ENCODE measurements around the gene MCUR1.

DNA sequence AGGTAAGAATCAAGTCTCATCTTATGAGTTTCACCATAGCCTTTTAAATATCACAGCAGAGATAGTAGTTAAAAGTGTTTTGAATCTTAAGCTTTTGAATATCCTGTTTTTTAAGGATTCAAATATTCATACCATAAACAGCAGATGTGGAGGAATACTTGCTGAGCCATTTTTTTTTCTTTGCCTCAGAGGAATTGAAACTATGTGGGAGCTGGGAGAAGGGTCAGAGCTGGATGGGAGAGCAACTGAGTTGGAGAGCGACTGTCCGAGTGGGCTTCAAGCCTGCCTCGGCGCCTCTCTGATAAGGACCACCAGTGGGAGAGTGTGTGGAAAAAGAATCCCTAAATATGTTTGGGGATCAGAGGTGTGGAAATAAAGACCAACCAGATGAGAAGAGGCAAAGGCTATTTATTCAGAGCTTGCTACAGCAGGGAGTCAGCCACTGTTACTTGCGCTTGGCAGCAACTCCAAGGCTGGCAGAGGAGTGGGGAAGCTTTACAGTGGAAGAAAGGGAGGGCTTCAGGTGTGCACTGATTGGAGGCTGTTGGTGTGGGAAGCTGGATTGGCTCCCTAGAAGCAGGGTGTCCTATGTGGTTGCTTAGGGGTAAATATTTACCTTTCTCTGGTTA, 34.3 kb upstream of the MCUR1 start:
- TF ChIP-seq, protein P1, sequence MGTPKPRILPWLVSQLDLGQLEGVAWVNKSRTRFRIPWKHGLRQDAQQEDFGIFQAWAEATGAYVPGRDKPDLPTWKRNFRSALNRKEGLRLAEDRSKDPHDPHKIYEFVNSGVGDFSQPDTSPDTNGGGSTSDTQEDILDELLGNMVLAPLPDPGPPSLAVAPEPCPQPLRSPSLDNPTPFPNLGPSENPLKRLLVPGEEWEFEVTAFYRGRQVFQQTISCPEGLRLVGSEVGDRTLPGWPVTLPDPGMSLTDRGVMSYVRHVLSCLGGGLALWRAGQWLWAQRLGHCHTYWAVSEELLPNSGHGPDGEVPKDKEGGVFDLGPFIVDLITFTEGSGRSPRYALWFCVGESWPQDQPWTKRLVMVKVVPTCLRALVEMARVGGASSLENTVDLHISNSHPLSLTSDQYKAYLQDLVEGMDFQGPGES (IDR thresholded peaks at IDR 0.05): no peak
- TF ChIP-seq, protein P2, sequence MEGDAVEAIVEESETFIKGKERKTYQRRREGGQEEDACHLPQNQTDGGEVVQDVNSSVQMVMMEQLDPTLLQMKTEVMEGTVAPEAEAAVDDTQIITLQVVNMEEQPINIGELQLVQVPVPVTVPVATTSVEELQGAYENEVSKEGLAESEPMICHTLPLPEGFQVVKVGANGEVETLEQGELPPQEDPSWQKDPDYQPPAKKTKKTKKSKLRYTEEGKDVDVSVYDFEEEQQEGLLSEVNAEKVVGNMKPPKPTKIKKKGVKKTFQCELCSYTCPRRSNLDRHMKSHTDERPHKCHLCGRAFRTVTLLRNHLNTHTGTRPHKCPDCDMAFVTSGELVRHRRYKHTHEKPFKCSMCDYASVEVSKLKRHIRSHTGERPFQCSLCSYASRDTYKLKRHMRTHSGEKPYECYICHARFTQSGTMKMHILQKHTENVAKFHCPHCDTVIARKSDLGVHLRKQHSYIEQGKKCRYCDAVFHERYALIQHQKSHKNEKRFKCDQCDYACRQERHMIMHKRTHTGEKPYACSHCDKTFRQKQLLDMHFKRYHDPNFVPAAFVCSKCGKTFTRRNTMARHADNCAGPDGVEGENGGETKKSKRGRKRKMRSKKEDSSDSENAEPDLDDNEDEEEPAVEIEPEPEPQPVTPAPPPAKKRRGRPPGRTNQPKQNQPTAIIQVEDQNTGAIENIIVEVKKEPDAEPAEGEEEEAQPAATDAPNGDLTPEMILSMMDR (IDR thresholded peaks at IDR 0.05 in 2 of 3, conservative IDR thresholded peaks at IDR 0.05 in 1 of 3; ENCODE audit: control insufficient read depth in 2 of 3, extremely low read depth in 1 of 3, insufficient read depth in 1 of 3, low read depth in 3 of 3, low read length in 3 of 3): no peak
- no peak for TF ChIP-seq IRF4 (IDR thresholded peaks at IDR 0.05; ENCODE audit: low read depth, low read length)
- no peak for TF ChIP-seq POLR2AphosphoS5 (IDR thresholded peaks at IDR 0.05; ENCODE audit: low read length)
- no peak for TF ChIP-seq DPF2 (IDR thresholded peaks at IDR 0.05)
- no peak for TF ChIP-seq JUND (IDR thresholded peaks at IDR 0.05; ENCODE audit: low read depth, low read length)
- TF ChIP-seq, protein P3, sequence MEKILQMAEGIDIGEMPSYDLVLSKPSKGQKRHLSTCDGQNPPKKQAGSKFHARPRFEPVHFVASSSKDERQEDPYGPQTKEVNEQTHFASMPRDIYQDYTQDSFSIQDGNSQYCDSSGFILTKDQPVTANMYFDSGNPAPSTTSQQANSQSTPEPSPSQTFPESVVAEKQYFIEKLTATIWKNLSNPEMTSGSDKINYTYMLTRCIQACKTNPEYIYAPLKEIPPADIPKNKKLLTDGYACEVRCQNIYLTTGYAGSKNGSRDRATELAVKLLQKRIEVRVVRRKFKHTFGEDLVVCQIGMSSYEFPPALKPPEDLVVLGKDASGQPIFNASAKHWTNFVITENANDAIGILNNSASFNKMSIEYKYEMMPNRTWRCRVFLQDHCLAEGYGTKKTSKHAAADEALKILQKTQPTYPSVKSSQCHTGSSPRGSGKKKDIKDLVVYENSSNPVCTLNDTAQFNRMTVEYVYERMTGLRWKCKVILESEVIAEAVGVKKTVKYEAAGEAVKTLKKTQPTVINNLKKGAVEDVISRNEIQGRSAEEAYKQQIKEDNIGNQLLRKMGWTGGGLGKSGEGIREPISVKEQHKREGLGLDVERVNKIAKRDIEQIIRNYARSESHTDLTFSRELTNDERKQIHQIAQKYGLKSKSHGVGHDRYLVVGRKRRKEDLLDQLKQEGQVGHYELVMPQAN (conservative IDR thresholded peaks at IDR 0.05): no peak
- TF ChIP-seq EP300 (IDR thresholded peaks at IDR 0.05; ENCODE audit: borderline replicate concordance in 1 of 2, control insufficient read depth in 1 of 2, low read depth in 2 of 2, low read length in 2 of 2): no peak
- TF ChIP-seq SUZ12 (IDR thresholded peaks at IDR 0.05; ENCODE audit: unreplicated experiment): no peak
- no peak for TF ChIP-seq SREBF1 (IDR thresholded peaks at IDR 0.05; ENCODE audit: low read length)
- no peak for TF ChIP-seq EGR1 (IDR thresholded peaks at IDR 0.05; ENCODE audit: borderline replicate concordance in 1 of 2, low read depth in 2 of 2, low read length in 2 of 2)

Measured in GM12878 (cell line).